ENCODE results near the gene ACOX3.

DNA sequence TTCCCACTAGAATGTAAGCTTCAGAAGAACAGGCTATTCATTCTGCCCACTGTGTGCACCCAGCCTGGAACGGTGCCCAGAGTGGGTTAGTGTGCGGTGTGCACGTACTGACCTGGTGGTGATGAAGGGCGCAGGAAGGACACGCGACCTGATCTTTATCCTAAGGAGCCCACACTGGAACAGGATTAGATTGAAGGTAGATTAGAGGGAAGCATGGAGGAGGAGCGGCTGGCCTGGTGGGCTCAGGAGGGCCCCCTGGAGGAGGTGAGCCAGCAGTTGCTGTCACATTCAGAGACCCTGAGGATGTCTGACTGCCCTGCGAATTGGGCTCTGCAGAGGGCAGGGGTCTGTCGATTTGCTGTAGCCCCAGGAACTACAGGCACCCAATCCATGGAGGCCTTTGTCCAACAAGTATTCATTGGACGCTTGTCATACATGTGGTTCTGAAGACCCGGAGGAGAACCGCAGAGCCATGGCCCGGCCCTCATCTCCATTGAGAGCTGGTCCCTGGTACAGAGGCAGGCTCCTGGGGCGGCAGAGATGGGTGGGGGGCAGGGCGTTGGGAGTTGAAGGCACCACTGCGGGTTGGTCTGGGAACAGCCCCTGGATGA is 97.8 kb downstream of the ACOX3 start:
- TF ChIP-seq HDAC2 (IDR thresholded peaks at IDR 0.05) (no peak), MAX (IDR thresholded peaks at IDR 0.05) (no peak), POLR2A (IDR thresholded peaks at IDR 0.05; ENCODE audit: low read length) (no peak), HEYL (CRISPR knock-in tag; IDR thresholded peaks at IDR 0.05) (no peak), RCOR1 (IDR thresholded peaks at IDR 0.05; ENCODE audit: low read depth, low read length) (no peak), CTCF (IDR thresholded peaks at IDR 0.05) (no peak), CEBPB (IDR thresholded peaks at IDR 0.05) (no peak), MYC (IDR thresholded peaks at IDR 0.05; ENCODE audit: borderline replicate concordance, low read length) (no peak), POLR2AphosphoS2 (conservative IDR thresholded peaks at IDR 0.05; ENCODE audit: low read length) (no peak), CBX8 (IDR thresholded peaks at IDR 0.05) (no peak), RAD21 (conservative IDR thresholded peaks at IDR 0.05 in 1 of 2, IDR thresholded peaks at IDR 0.05 in 1 of 2) (0 out of 5 replicates have a peak, but pooled peaks of 1 of the 2 experiments have one; percentile 5), NPAS2 (CRISPR knock-in tag; IDR thresholded peaks at IDR 0.05; ENCODE audit: borderline replicate concordance) (no peak), JUN (IDR thresholded peaks at IDR 0.05) (no peak), REST (IDR thresholded peaks at IDR 0.05) (no peak)
